HS-5 (cell line): Measurements from ENCODE around the gene GPHB5.
"Not testable (repeated sequence)": the region's sequence is repeated elsewhere in the genome, so short reads cannot be mapped to it uniquely, and the experiment has no call there.

Experiments used
- DNase-seq: peaks from one replicate; pipeline ENCODE4 v3.0.0-alpha.2; 2012; ENCODE audit warnings: low read depth

GPHB5 gene

DNA sequence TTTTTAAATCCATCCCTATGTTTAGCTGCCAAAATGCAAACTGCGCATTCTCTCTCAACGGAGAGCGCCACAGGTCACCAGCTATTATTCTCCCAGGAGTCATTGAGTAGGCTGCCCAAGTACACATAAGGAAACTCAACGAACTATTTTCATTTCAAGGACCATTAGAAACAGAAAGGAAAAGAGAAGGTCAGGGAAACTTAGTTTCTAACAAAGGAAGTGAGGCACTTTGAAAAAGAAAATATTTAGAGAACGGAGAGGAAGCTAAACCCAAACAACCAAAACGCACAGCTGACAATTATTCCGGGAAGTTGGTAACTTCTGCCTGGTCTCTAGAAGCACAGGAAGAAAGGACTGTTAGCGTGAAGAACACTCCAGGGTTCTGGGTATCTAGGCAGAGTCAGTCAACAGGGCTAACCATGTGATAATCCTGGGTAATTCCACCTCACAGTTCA, 23.5 kb downstream of the GPHB5 start:
- no peak for DNase-seq

DNA sequence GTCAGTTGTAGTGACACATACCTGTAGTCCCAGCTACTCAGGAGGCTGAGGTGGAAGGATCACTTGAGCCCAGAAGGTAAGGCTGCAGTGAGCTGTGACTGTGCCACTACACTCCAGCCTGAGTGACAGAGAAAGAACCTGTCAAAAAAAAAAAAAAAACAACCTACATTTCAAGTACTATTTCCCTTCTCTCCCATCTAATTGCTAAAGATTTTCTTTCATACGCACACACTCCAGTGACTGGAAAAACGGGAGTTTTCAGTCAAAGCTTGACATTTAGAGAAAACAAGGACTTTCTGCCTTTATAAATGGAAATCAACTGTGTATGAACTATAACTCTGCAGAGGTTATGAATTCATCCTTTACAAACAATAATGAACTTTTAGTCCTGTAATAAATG, 25.9 kb downstream of the GPHB5 start:
- no peak for DNase-seq

DNA sequence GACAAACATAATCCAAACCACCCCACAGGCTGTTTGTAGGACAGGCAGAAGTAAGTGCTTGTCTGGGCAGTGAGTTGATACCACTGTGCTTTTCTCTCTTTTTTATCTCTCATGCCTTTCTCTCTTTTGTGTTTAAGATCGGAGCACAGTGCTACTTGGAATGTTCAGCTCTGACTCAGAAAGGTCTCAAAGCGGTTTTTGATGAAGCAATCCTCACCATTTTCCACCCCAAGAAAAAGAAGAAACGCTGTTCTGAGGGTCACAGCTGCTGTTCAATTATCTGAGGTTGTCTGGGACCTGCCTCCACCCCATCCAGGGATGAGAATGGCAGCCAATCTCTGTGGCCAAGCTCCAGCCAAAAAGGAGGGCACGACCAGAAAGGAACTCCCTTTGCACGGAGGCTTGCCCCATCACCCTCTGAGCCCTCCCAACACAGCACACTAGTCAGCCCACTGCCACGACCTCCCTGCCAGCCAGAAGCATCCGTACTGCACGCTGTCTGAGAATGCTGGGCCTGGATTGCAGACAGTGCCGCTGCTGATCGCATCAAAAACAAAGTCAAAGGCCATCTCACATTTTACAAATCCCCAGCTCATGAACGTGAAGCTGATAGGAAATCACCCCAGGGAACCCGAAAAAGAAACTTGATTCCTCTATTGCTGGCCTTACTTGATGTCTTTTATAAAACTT, 27.8 kb downstream of the GPHB5 start:
- DNase-seq: no peak

DNA sequence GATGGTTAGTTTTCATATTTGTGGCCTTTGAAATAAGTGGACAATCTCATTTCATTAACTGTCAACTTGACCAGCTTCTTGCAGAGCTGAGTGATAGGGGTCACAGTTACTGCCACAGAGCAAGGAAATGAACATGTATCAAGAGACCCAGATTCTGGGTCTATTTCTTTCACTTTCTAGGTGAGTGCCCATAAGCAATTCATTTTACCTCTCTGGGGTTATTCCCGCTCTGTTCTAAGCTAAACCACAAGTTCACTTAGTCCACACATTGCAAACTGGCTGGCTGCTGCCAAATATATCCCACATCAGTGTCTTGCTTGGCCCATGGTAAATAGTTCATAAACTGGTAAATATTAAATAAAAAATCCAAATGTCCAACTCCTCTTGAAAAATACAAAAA, 29.9 kb downstream of the GPHB5 start:
- DNase-seq: no peak

DNA sequence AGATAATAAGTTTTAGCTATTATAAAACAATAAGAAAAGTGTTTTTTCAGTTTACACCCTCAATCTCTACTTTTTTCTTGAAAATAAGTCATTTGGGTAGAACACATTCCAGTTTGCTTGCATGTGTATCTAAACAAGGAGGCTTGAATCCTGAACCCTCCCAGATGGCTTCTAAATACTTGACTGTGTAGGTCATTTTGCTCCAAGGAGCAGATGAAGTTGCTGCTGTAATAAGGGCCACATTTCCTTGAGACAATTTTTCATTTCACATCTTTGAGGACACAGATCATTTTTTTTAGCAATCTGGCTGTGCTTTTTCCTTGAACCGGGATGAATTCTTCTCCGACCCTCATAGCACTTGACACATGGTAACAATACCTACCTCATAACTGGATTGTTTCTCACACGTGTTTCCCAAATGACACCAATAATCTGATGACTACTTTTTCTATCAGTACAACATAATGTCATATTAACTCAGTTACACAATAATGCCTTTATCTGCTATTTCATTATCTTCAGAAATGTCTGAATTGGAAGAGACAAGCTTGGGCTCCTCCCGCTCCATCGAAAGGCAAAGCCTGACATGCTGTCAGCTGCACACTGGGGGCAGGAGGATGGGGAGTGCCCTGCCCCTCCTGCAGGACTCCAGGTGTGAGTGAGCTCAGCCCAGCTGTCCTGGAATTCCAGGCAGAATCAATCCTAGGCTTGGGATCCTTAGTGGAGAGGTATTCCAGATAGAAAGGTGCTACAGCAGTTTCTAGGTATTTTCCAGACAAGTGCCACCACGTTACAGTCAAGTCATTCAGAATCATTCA, 30.9 kb downstream of the GPHB5 start:
- DNase-seq: no peak

DNA sequence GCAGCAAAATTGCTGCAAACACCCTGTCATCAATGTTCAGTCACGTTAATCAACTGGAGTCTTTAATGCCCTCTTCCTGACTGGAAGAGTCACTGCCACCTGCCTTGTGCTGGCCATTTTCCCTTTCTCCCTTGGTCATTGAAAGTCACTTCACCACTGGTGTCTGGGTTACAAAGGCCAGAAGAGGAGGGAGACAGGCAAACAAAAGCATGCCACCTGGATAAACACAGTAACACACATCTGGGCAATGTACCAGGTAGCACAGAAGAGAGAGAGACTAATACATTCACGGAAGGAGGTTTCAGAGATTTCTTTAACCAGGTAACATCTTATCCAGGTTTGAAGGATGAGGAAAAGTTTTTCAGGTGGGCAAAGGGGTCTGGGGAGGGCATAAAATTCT, 32.7 kb downstream of the GPHB5 start:
- no peak for DNase-seq

DNA sequence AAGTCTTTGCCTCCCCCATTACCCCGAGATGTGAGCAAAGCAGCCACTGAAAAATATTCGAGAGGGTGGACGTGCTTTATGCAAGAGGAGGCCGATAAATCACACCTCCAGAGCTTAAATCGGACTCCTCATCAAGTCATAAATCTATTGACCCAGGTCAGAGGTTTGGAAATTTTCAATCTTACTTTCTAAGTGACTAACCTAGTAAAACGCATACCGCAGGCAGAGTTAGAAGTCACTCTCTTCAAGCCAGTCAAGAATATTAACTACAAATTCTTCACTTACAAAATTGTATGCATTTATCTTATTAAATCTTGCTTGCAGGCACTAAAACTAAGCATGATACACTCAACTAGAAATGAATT, 34.9 kb downstream of the GPHB5 start:
- DNase-seq: no peak

DNA sequence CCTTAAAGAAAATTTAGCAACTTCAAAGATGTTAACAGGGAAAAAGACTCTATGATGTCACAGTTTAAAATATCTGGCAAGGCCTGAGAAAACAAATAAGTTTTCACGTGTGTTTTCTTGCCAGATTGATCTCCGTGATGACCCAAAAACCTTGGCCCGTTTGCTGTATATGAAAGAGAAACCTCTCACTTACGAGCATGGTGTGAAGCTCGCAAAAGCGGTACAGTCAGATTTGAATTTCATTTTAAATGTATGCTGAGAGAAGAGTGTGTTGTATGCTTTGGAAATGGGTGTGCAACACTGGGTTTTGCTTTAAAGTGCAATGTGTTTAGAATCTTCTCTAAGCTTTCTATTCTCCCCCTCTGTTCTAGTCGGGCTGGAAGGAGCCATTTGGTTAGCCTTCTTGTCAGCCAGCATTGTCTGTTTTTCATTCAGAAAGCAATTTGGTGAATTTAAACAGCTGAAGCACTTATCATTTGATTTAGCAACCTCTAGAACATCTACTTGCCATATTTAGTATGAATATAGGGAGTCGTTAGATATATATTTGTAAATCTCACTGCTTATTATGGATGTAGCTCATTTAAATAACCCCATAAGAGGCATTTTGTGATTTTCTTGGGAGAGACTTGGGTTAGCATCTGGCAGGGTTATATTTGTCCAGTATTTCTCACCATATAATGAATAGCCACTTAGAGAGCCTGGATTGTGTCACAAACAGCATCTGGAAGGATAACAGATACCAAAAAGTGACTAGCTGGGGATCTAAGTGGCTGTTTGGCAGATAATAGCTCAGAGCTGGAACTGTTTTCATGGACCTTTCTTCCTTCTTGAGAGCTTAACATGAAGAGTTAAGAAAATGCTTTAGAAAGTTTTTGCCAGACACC, 35.5 kb downstream of the GPHB5 start:
- DNase-seq: no peak

DNA sequence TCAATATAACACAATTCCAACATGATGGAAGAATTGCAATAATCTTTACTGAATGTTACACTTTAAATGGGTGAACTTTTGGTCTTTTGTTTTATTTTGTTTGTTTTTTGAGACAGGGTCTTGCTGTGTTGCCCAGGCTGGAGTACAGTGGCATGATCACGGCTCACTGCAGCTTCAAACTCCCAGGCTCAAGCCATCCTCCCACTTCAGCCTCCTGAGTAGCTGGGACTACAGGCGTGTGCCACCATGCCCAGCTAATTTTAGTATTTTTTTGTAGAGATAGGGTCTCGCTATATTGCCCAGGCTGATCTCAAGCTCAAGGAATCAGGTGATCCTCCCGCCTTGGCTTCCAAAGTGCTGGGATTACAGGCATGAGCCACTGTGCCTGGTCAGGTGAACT, 38.8 kb downstream of the GPHB5 start:
- DNase-seq: not testable (repeated sequence)

DNA sequence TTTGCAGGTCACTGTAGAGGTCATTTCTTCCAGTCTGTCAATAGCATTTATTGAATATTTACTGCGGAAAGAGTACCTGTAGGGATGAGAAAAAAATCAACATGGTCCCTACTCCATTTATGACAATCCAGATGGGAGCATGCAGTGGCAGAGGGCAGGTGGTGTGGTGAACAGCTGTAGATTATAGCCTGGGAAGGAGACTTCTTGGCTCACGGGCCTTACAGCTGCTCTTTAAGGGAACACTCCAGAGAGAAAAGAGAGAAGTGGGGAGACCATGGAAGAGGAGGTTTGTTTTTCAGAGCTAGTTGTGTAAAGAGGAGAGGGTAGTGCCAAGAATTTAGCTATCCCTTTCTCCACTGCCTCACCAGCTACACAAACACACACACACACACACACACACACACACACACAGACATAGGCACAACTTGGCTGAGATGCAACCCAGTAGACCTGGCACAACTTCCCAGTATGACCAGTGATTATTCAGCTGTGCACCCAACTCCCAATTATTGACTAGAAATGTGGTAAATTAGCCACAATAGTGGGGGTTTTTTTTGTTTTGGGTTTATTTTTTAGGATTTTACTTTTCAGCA, 41.0 kb downstream of the GPHB5 start:
- no peak for DNase-seq

DNA sequence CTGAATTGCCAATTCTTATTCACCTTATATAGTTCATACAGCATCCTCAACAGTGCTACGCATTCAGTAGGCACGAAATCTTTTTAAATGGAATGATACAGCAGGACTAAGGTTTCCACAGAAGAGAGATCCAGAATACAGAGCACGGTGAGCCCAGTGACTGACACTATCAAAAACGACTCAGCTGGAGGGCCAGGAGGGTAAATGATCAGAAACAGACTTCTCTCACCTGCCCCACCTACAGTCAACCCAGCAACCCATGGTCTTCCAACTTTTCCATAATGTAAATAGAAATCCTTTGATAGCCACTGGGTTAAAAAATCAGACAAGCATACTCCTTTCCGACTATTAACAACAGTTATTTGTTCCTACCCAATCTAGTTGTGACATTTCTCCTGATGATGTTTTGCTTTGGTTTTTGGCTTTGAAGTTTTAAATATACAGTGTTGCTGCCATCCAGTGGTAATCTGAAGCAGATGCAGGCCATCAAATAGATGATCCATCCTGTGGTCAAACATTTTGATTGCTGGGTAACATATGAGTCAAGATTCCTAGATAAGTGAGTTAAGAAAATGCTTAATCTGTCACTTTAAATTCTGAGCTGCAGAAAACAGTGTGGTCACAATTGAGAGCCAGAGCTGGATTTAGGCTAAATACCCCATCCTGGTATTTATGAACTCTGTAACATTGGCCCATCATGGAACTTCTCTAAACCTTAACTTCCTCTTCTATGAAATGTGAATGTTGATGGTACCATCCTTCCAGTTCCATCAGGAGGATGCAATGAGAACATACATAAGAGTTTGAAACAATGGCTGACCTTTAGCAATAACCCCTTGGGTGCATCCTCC, 42.0 kb downstream of the GPHB5 start:
- DNase-seq: peak; percentile 30

DNA sequence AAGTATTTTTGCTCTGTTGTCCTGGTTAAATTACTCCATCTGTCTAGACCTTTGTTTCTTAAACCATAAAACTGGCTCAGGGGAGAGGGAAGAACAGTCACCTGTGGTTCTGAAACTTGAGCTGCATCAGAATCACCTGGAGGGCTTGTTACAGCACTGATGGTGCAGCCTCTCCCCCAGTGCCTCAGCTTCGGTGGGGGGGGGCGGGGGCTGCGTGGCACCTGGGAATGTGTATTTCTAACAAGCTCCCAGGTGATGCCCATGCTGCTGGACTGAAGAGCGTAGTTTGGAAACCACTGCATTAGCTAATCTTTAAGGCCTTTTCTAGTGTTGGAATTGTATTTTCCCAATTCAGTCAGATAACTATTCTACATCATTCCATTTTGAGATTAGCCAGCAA, 42.7 kb downstream of the GPHB5 start:
- DNase-seq: no peak

DNA sequence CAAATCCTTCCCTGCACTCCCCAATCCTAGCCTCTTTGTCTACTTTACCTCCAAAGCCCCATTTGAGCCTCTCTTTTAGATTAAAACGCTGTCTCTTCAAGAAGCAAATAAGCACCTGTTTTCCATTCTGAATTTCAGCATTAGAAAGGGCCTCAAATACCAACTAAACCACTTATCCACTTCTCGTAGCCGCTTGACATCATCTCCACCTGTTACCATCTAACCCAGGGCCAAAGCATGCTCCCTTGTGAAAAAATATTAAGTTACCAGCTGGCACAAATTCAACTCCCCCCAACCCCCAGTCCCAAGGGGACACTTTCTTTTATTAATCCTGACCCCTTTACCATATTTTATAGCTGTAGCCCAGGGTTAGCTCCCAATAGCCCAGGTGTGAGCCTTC, 43.1 kb downstream of the GPHB5 start:
- no peak for DNase-seq

DNA sequence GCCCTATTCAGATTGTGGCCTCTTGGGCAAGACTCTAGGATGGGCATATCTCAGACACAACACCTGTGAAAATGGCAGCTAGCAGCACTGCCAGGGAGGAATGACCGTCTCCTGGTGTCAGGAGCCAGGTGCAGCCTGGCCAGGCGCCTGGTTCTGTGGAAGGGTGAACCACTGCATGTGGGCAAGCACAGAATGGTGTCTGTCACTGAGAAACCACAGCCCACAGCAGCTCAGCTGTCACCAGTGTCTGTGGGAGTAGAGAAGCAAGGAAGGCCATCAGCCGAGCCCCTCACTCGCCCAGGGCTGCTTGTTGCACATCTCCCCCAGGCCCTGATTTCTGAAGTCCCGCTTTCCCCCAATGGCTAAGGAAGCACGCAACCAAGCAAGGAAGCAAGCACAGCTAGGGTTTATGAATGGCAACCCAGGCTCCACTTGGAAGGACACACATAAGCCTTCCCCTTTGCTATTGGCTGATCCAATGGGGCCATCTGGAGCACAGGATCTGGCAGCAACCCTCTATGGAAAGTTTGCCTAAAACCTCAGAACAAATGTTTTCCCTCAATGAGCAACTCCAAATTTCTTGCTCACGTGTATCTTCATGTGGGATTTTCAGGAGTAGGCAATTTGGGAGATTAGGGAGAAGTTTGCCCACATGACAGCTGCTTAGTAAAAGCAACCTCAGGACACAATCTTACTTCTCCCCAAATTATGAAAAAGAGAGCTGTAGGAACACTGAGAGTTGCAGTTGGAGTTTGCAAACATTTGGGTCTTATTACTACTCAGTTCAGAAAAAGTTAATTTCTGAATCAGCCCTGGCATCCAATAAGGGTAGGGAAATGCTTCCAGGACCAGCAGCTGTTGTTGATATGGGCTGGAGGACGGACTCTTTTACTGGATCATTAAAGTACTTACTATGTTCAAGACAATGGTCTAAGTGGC, 44.7 kb downstream of the GPHB5 start:
- no peak for DNase-seq

DNA sequence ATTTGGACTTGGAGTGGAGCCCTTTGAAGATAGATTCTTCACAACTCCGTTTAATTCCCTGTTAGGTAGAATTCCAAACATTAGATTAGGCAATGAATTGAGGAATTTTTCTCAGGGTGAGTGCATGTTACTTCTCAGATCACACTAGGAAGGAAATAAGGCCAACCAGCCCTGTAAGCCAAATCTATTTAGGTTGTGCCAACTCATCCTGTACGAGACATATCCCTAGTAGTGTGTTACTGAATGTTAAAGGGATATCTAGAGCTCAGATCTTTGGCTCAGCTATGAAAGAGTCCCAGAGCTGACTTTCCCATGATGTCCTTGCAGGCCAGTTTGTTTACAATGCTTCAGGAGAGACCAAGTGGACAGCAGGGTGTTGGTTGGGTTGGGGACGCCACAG, 45.6 kb downstream of the GPHB5 start:
- DNase-seq: no peak

DNA sequence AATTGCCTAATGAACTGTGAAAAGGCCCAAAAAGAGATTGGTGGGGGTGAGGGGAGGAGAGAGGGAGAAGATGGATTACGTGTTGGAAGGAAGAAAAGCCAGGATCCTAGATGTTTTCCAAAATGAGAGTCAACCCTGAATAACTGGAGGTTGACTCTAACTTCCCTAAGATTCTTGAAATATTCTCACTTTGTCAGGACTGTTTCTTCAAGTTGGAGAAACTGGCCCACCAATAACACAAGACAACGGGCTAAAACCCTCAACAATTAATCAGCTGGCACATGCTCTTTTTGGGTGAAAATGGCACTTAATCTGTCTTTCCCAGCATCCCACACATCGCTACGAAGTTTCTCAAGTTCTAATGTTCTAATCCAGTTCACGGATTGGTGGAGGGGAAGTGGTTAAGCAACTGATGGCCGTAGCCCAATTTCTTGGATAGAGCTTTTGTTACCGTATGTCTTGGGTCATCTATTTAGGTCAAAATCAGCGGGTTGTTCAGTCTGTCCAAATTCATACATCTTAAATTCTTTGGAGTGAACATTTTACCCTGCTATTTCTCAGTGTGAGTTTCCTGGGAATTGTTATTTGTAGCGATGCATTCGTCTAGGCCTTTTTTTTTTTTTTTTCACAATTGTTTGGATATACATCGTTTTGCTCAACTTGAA, 49.0 kb downstream of the GPHB5 start:
- no peak for DNase-seq

DNA sequence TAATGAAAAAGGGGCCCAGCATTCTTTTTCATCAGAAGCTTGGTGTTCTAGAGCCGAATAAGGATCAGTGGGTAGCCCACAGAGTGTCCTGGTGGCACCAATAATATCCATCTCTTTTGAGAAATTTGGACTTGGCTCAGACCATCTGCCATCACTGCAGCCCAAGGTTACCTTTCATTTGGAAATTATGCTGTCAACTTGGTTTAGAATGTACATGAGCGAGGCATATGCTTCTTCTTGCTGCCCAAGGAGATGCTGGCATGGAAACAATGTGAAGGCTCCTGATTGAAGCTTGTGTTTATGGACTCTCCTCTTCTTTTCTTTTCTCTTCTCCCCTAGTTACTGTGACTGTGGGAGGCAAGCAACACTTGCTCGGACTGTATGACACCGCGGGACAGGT, 50.0 kb downstream of the GPHB5 start:
- no peak for DNase-seq

DNA sequence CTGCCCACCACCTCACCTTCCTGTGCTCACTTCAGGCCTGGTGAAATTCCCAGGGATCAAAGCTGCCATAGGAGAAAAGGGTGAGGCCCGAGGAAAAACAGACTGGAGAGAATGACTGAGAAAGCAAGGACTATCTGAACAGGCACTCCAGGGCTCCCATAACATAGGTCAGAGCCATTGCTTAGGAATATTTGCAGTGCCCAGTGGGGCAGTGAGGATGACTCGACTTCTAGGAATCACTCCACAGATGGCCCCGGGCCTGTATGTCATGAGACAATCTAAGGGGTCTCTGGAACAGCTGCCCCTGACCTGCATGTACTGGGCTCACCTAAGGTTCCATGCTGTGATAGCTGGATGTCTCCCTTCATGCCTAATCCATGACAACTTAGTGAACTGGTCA, 51.6 kb downstream of the GPHB5 start:
- DNase-seq: no peak

DNA sequence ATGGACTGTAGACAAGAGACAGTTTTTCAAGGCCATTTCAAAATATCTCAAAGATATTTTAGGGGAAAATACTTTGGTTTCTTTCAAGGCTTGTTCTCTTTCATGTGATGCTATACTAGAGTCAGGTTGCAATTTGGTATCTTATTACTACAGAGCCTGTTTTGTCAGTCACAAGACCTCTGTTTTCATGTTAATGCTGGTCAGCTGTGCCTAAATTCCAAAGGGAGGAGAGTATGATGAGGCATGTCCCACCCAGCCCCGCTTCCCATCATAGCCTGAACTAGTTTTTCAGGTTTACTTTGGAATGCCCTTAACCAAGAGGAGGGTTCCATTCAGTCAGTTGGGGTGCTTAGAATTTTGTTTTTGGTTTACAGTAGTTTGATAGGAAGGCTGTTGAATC, 52.6 kb downstream of the GPHB5 start:
- no peak for DNase-seq
